Activated T-cell treated with anti-CD3 and anti-CD28 coated beads, Interleukin-2, amount 50 U/mL, for 72 hours (primary cell): ENCODE data around the gene ENAH. TPM values are rescaled to one million over a fixed set of nuclear protein-coding genes. Genes with fewer than 3 reads are reported as not detected.

Experiments
- ATAC-seq, 2 donors: fragments of 150-1000 bp; cut with Tn5 transposase; replicated peaks in 1 of 2; 2 replicates each; pipeline ENCODE4 v1.10.0; 2021; ENCODE audit warnings: moderate library complexity in 2 of 2, mild to moderate bottlenecking in 1 of 2
- DNase-seq, 2 donors: peaks; one replicate each; pipeline ENCODE4 v3.0.0; 2021 to 2022; ENCODE audit warnings: mixed read lengths in 1 of 2
- H3K27ac Mint-ChIP-seq: one replicate; pipeline ENCODE4 v1.8.0; 2022; ENCODE audit warnings: mild to moderate bottlenecking, moderate library complexity, mixed read lengths
- H3K27me3 Mint-ChIP-seq: one replicate; pipeline ENCODE4 v1.8.0; 2022; ENCODE audit warnings: low read depth, mixed read lengths
- H3K36me3 Mint-ChIP-seq, 2 donors: one replicate each; pipeline ENCODE4 v1.8.0; 2022; ENCODE audit warnings: mixed read lengths in 2 of 2, mild to moderate bottlenecking in 1 of 2; ENCODE audit not compliant: insufficient read depth in 2 of 2
- H3K4me1 Mint-ChIP-seq: one replicate; pipeline ENCODE4 v1.8.0; 2022; ENCODE audit warnings: low read depth, mixed read lengths
- H3K4me3 Mint-ChIP-seq, 2 donors: one replicate each; pipeline ENCODE4 v1.8.0; 2022; ENCODE audit warnings: mild to moderate bottlenecking in 2 of 2, mixed read lengths in 2 of 2, moderate library complexity in 2 of 2
- H3K9me3 Mint-ChIP-seq, 2 donors: one replicate each; pipeline ENCODE4 v1.8.0; 2022; ENCODE audit warnings: mixed read lengths in 2 of 2
- total RNA-seq, 2 donors: library from RNA; stranded (reverse); gene quantifications; one replicate each; pipeline ENCODE4 v1.2.3, GENCODE V29; 2022

ENAH gene
- total RNA-seq, 2 donors from 2014 or later, result 0.12 to 0.43 TPM

DNA sequence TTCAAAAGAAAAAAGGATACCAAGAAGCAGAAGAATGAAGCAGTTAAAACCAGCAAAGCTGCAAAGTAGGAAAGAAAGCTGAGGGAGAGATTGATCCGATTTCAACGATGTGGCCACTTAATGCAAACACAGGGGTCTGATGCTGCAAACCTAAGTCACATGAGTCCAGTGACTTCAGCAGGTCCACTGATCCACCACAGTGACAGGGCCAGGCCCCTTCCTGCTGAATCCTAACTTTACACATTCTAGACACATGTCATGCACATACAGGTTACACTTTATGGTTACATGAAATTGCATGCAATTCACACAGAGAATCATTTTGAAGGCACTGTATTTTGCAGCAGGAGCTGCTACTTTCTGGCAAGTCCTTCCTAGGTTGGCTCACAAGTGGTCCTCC is 166.1 kb downstream of the ENAH start:
- no peak for ATAC-seq
- no peak for DNase-seq
- Mint-ChIP-seq H3K9me3 (no peaks in the 10 kb centered on the region), H3K27ac (no peak overlapping the region), H3K27me3 (no peaks in the 10 kb centered on the region), H3K36me3 (no peaks in the 10 kb centered on the region), H3K4me1 (no peaks in the 10 kb centered on the region), H3K4me3 (no peak overlapping the region)

DNA sequence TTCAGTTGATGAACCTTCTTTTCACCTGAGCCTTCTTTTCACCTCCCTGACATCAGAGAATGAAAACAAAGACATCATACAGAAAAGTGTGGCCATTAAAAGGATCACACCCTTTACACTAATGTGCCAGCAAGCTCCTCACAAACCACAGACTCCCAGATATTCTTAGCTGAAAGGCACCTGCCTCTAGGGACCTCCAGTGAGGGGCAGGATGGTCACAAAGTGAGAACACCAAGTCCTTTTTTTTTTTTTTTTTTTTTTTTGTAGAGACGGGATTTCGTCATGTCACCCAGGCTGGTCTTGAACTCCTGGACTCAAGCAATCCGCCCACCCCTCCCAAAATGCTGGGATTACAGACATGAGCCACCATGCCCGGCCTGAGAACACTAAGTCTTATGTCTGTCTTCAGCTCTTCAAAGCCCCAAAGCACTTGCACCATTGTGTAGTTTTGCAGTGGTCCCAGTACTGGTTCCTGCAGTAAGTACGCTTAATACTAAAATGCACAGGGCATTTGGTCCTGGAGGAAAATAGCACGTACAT is 166.9 kb downstream of the ENAH start:
- H3K4me3 Mint-ChIP-seq, result no peak overlapping the region
- no peaks in the 10 kb centered on the region for H3K27me3 Mint-ChIP-seq
- ATAC-seq, result no peak
- H3K9me3 Mint-ChIP-seq, result no peaks in the 10 kb centered on the region
- H3K4me1 Mint-ChIP-seq, result no peaks in the 10 kb centered on the region
- H3K36me3 Mint-ChIP-seq, result no peaks in the 10 kb centered on the region
- no peak for DNase-seq
- no peak overlapping the region for H3K27ac Mint-ChIP-seq

GRCh38 chr1:225485226-225485625 is 167.7 kb downstream of the ENAH start:
- no peak overlapping the region for H3K27ac Mint-ChIP-seq
- no peaks in the 10 kb centered on the region for H3K36me3 Mint-ChIP-seq
- H3K9me3 Mint-ChIP-seq, result no peaks in the 10 kb centered on the region
- no peak overlapping the region for H3K4me3 Mint-ChIP-seq
- ATAC-seq, result no peak
- no peaks in the 10 kb centered on the region for H3K27me3 Mint-ChIP-seq
- DNase-seq, result no peak
- no peaks in the 10 kb centered on the region for H3K4me1 Mint-ChIP-seq

DNA sequence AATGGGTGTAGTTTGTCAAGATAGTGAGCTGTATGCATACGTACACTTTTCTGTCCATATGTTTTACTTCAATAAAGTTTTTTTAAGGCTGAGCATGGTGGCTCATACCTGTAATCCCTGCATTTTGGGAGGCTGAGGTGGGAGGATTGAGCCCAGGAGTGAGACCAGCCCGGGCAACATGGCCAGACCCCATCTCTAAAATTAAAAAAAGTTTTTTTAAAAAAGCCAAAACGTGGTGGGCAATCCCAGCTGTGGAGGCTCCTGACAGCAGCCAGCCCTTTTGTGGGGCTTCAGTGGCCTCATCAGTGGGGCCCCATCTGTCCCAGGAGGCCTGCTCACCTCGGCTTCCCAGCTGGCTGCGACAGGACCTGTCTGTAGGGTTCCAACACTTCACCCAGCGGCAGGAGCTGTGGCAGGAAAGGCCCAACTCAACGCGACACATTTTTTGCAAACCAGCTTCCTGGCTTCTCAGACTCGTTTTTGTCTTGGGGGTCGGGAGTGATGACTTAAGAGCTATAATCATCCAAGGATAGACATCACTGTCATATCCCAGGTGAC is 168.2 kb downstream of the ENAH start:
- H3K4me3 Mint-ChIP-seq, result no peak overlapping the region
- H3K4me1 Mint-ChIP-seq, result no peaks in the 10 kb centered on the region
- ATAC-seq, result no peak

DNA sequence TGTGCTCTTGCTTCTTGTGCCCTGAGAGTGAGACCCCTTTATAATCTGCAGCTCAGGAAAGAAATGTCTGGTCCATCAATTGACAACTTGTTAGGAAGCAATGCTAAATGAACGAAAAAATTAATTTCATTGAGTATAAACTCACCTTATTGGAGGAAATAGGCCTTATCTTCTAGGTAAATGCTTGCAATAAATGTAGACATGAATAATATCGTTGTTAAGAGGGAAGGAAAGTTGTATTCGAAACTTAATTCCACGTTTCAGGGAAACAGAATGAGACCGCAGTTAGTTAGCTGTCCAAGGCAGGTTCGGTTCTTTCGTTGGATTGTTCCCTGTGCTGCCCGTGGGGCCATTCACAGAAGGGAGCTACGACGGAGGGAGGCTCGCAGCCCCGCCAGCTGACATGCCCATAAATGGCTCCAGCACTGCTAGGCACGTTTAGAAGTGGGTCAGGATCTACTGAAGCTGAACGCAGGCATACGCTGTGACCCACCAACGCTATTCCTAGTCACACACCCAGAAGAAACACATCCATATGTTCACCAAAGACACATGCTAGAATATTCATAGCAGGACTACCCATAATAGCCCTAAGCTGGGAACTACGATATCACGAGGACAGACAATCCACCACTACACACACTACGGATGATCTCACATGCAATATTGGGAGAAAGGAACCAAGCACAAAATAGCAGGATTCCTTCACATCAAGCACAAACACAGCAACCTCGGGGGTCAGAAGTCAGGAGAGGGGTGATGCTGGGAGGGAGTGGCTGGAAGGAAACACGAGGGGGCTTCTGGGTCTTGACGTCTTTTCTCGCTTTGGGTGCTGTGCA is 168.9 kb downstream of the ENAH start:
- Mint-ChIP-seq H3K4me3 (no peak overlapping the region), H3K36me3 (no peaks in the 10 kb centered on the region), H3K4me1 (no peaks in the 10 kb centered on the region), H3K27me3 (no peaks in the 10 kb centered on the region), H3K9me3 (no peaks in the 10 kb centered on the region), H3K27ac (no peak overlapping the region)
- DNase-seq (no peak), ATAC-seq (no peak)

More for the DNA sequence above, 168.2 kb downstream of the ENAH start:
- H3K27ac Mint-ChIP-seq, result no peak overlapping the region
- H3K27me3 Mint-ChIP-seq, result no peaks in the 10 kb centered on the region
- no peak for DNase-seq
- no peaks in the 10 kb centered on the region for H3K9me3 Mint-ChIP-seq
- no peaks in the 10 kb centered on the region for H3K36me3 Mint-ChIP-seq

DNA sequence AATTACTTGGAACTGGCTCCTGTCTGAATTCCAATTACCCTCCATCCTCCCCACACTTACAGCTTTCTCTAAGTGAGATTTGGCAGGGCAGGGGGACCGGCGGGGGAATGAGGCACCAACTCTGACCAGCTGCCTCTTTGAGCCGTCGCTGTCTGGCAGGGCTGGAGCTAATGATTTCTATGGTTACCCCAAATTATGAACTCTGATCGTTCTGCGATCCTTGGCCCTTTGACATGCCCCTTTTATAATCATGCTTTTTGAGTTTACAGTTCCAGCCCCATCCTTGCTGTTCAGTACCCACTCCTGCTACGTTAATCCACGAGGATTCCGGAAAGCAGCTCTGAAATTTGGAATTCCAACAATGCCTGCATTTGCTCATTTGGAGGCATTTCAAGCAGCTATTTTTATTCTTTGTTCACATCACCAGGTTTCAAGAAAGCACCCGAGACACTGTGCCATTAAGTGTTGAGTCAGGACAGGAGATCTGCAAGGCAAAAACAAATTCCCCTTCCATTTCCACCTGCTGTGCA is 170.4 kb downstream of the ENAH start:
- H3K9me3 Mint-ChIP-seq, result no peaks in the 10 kb centered on the region
- no peak overlapping the region for H3K4me3 Mint-ChIP-seq
- peaks cover 10% of the 10 kb centered on the region for H3K4me1 Mint-ChIP-seq
- no peak overlapping the region for H3K27ac Mint-ChIP-seq
- H3K27me3 Mint-ChIP-seq, result no peaks in the 10 kb centered on the region
- H3K36me3 Mint-ChIP-seq, result no peaks in the 10 kb centered on the region
- ATAC-seq (no peak), DNase-seq (no peak)

DNA sequence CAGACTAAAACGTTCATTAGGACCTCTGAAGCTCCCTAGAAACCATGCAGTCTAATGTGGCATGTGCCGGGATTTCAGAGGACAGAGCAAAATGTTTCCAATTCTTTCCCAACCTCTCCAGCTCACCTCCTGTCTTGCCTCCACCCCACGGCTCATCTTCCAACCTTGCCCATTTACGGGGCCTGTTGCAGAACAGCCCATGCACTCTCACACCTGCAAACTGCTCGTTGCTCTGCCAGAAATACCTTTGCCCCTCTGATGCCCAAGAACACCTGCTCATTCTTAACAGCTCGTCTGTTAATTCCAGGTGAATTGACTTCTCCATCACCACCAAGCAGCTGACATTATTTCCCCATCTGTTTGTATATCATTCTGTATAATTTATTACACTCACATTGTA is 171.2 kb downstream of the ENAH start:
- Mint-ChIP-seq H3K4me1 (peaks cover 18% of the 10 kb centered on the region), H3K27ac (no peak overlapping the region), H3K27me3 (no peaks in the 10 kb centered on the region), H3K9me3 (no peaks in the 10 kb centered on the region), H3K4me3 (no peak overlapping the region), H3K36me3 (no peaks in the 10 kb centered on the region)
- no peak for ATAC-seq
- no peak for DNase-seq

- peak; percentile 58 to 67 for DNase-seq
- no peak overlapping the region for H3K4me3 Mint-ChIP-seq
- no peak overlapping the region for H3K27ac Mint-ChIP-seq
Measured at GRCh38 chr1:225480825-225481434, 172.0 kb downstream of the ENAH start.

DNA sequence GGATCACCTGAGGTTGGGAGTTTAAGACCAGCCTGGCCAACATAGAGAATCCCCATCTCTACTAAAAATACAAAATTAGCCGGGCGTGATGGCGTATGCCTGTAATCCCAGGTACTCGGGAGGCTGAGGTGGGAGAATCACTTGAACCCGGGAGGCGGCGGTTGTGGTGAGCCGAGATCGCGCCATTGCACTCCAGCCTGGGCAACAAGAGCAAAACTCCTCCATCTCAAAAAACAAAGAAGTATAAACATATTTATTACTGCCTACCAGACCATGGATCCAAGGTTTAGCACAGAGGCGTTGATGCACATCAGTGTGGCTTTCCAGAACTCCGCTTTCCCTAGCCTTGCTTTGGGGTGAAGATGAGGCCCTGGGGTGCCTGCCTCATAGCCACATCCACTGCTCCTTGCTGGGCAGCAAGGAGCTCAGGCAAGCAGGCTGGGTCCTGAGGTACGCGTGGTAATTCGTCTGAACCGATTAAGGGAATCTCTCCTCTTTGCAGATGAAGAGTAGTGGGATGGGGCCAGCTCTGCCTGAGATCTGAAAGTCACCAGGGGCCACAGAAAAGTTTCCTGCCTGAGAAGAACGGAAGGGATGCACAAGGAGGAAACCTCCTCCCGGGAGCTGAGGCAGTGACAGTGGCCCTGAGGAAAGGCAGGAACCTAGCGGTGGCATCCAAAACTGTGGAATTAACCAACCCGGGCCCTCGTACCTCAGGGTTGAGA is 172.8 kb downstream of the ENAH start:
- Mint-ChIP-seq H3K9me3 (peaks cover 0 to 2% of the 10 kb centered on the region in 2 donors), H3K27ac (no peak overlapping the region), H3K4me3 (no peak overlapping the region), H3K36me3 (no peaks in the 10 kb centered on the region), H3K4me1 (peaks cover 25% of the 10 kb centered on the region), H3K27me3 (no peaks in the 10 kb centered on the region)
- DNase-seq (no peak), ATAC-seq (no peak)

More at GRCh38 chr1:225480825-225481434, 172.0 kb downstream of the ENAH start:
- ATAC-seq, result peak; percentile 56 to 65
- Mint-ChIP-seq H3K9me3 (peaks cover 0 to 2% of the 10 kb centered on the region in 2 donors), H3K27me3 (no peaks in the 10 kb centered on the region), H3K4me1 (peaks cover 25% of the 10 kb centered on the region), H3K36me3 (no peaks in the 10 kb centered on the region)

DNA sequence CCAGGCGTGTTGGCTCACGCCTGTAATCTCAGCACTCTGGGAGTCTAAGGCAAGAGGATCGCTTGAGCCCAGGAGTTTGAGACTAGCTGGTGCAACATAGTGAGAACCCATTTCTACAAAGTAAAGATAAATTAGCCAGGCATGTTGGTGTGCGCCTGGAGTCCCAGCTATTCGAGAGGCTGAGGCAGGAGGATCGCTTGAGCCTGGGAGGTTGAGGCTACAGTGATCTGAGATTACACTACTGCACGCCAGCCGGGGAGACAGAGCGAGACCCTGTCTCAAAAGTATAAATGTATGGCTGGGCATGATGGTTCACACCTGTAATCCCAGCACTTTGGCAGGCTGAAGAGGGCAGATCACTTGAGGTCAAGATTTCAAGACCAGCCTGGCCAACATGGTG is 173.6 kb downstream of the ENAH start:
- no peaks in the 10 kb centered on the region for H3K27me3 Mint-ChIP-seq
- DNase-seq (no peak), ATAC-seq (no peak)
- no peaks in the 10 kb centered on the region for H3K36me3 Mint-ChIP-seq
- no peak overlapping the region for H3K27ac Mint-ChIP-seq
- H3K4me1 Mint-ChIP-seq, result peaks cover 29% of the 10 kb centered on the region
- H3K4me3 Mint-ChIP-seq, result no peak overlapping the region
- peaks cover 0 to 2% of the 10 kb centered on the region in 2 donors for H3K9me3 Mint-ChIP-seq

- Mint-ChIP-seq H3K4me1 (peaks cover 40% of the 10 kb centered on the region), H3K9me3 (peaks cover 0 to 2% of the 10 kb centered on the region in 2 donors), H3K27me3 (no peaks in the 10 kb centered on the region), H3K36me3 (no peaks in the 10 kb centered on the region), H3K27ac (no peak overlapping the region), H3K4me3 (no peak overlapping the region)
- ATAC-seq (no peak), DNase-seq (no peak)
Measured at GRCh38 chr1:225477296-225477911, 175.5 kb downstream of the ENAH start.

GRCh38 chr1:225476538-225476988 is 176.4 kb downstream of the ENAH start:
- Mint-ChIP-seq H3K4me3 (peak overlapping the region; percentile 20 to 23), H3K27me3 (no peaks in the 10 kb centered on the region), H3K9me3 (peaks cover 0 to 2% of the 10 kb centered on the region in 2 donors), H3K4me1 (peaks cover 40% of the 10 kb centered on the region), H3K36me3 (no peaks in the 10 kb centered on the region), H3K27ac (no peak overlapping the region)
- DNase-seq, result peak in 1 of 2 donors; percentile 30
- peak; percentile 48 to 57 for ATAC-seq
